ENCODE data around the gene SRD5A3. TPM values are rescaled to one million over a fixed set of nuclear protein-coding genes. Genes with fewer than 3 reads are reported as not detected.

The SRD5A3 gene
- total RNA-seq, 1 donor from 2014 or later: 9.7 TPM

DNA sequence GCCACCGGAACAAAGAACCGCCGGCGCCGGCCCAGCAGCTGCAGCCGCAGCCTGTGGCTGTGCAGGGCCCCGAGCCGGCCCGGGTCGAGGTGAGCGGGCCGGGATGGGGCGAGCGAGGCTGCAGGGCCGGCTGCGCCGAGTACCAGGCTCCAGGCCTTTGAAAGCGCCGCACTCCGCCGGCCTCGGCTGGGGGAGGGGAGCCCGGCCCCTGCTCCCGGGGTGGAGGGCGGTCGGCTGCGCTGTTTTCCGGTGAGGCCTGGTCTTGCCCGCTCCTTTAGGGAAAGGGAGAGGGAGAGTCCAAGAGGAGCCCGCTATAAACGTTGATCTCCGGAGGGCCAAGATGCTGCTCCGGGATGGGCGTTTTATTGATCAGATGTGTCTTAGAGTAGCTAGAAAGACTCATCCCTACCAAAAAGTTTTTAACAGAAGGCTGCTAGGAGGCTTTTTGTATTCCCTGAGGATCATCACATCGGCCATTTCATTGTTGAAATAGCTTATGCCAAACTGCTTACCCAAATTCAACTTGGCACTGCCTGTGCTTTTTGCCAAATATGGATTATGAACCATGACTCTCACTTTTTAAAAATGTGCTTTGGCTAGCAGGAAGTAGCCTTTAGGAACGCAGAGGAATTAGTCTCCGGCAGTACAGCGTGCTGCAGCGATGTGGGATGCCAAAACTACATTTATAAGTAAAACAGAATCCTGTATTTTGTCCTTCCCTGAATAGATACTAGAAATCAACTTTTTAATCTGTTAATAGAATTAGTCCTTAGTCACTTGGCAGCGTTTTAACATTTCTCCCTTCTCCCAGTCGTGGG is 50.5 kb downstream of the SRD5A3 start:
- H3K4me3 ChIP-seq (ENCODE audit: low read depth, low read length): peak overlapping the region; percentile 62
- TF ChIP-seq, protein P1, sequence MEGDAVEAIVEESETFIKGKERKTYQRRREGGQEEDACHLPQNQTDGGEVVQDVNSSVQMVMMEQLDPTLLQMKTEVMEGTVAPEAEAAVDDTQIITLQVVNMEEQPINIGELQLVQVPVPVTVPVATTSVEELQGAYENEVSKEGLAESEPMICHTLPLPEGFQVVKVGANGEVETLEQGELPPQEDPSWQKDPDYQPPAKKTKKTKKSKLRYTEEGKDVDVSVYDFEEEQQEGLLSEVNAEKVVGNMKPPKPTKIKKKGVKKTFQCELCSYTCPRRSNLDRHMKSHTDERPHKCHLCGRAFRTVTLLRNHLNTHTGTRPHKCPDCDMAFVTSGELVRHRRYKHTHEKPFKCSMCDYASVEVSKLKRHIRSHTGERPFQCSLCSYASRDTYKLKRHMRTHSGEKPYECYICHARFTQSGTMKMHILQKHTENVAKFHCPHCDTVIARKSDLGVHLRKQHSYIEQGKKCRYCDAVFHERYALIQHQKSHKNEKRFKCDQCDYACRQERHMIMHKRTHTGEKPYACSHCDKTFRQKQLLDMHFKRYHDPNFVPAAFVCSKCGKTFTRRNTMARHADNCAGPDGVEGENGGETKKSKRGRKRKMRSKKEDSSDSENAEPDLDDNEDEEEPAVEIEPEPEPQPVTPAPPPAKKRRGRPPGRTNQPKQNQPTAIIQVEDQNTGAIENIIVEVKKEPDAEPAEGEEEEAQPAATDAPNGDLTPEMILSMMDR (conservative IDR thresholded peaks at IDR 0.05; ENCODE audit: low read depth, low read length): no peak
- no peak for DNase-seq (ENCODE audit: low read depth)

- no peak for DNase-seq (ENCODE audit: low read depth)
- peak overlapping the region; percentile 62 for H3K4me3 ChIP-seq (ENCODE audit: low read depth, low read length)
- TF ChIP-seq, protein P1 (conservative IDR thresholded peaks at IDR 0.05; ENCODE audit: low read depth, low read length): no peak
Observed at GRCh38 chr4:55397126-55397436, 51.0 kb downstream of the SRD5A3 start.

GRCh38 chr4:55397520-55398321 is 51.7 kb downstream of the SRD5A3 start:
- TF ChIP-seq, protein P1 (conservative IDR thresholded peaks at IDR 0.05; ENCODE audit: low read depth, low read length): no peak
- DNase-seq (ENCODE audit: low read depth): peak; percentile 88
- peak overlapping the region; percentile 62 for H3K4me3 ChIP-seq (ENCODE audit: low read depth, low read length)

DNA sequence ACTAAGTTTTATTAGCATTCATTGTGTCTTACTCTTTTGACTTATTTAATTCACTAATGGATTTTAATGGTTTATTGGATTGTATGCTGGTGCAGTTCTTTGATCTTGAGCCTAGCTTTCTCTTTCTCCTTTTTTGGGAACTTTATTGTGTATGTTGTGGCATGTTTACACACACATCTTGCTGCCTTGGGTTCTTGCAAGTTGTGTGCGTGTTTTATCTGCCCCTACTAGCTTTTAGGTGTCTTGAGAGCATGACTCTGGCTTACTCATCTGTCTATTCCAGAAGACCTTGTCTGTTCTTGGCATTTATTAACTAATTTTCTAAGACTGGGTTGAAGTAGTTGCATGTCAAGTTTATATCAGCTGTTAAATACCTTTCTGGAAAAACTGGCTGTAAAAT is 52.4 kb downstream of the SRD5A3 start:
- TF ChIP-seq, protein P1 (conservative IDR thresholded peaks at IDR 0.05; ENCODE audit: low read depth, low read length): no peak
- peak overlapping the region; percentile 62 for H3K4me3 ChIP-seq (ENCODE audit: low read depth, low read length)
- peak; percentile 51 for DNase-seq (ENCODE audit: low read depth)

- no peak for DNase-seq (ENCODE audit: low read depth)
- H3K4me3 ChIP-seq (ENCODE audit: low read depth, low read length): peak overlapping the region; percentile 62
- TF ChIP-seq, protein P1 (conservative IDR thresholded peaks at IDR 0.05; ENCODE audit: low read depth, low read length): no peak
Observed at GRCh38 chr4:55398966-55399365, 52.9 kb downstream of the SRD5A3 start.

DNA sequence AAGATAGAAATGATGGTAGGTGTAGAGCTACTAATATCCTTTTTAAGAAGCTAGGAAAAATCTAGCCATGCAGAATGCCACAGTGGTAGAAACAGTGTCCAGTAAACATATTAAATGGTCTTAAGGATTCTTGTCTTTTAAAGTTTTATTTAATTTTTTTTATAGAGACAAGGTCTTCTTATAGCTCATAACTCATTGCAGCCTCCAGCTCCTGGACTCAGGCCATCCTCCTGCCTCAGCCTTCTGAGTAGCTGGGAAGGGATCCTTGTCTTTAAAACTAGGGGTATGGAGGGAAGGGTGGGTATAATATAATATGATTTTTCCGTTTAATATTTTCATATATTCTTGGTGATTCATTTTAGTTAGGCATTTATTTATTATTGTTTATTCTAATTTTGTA is 53.5 kb downstream of the SRD5A3 start:
- DNase-seq (ENCODE audit: low read depth): no peak
- H3K4me3 ChIP-seq (ENCODE audit: low read depth, low read length): peak overlapping the region; percentile 62
- TF ChIP-seq, protein P1 (conservative IDR thresholded peaks at IDR 0.05; ENCODE audit: low read depth, low read length): no peak
